Stimulated activated effector memory CD8-positive, alpha-beta T cell treated with anti-CD3 and anti-CD28 coated beads, Interleukin-12 subunit alpha, Interleukin-12 subunit beta, amount 100 ng/mL, for 72 hours (primary cell): ENCODE measurements around the gene XRCC5.

Source experiments
- ATAC-seq: fragments of 150-1000 bp; cut with Tn5 transposase; 2 replicates; pipeline ENCODE4 v1.10.0; 2021
- DNase-seq, 2 donors: peaks; one replicate each; pipeline ENCODE4 v3.0.0; 2021 to 2022; ENCODE audit warnings: low spot score in 2 of 2
- H3K27ac Mint-ChIP-seq: one replicate; pipeline ENCODE4 v1.8.0; 2022; ENCODE audit warnings: mild to moderate bottlenecking, mixed read lengths
- H3K36me3 Mint-ChIP-seq: one replicate; pipeline ENCODE4 v1.8.0; 2022; ENCODE audit warnings: mild to moderate bottlenecking, mixed read lengths
- H3K4me1 Mint-ChIP-seq: one replicate; pipeline ENCODE4 v1.8.0; 2022; ENCODE audit warnings: mixed read lengths
- H3K4me3 Mint-ChIP-seq: one replicate; pipeline ENCODE4 v1.8.0; 2022; ENCODE audit warnings: mild to moderate bottlenecking, mixed read lengths
- H3K9me3 Mint-ChIP-seq: one replicate; pipeline ENCODE4 v1.8.0; 2022; ENCODE audit warnings: mixed read lengths

The XRCC5 gene

DNA sequence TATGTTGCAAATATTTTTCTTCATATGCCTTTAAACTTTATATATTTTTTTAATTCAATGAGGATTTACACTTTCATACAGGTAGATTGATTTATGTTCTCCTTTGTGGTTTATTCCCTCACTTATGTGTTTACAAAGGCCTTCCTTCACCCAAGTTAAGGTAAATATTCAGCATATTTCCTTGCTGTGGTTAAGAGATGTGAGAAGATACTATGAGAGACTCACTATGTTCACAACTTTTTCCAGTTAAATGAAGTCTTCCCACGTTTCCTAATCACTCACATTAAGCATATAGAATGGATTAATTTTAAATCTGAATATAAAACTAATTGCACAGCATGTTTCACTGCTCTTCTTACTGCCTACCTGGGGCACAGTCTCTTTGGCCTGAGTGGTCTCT, 28.1 kb upstream of the XRCC5 start:
- no peaks in the 10 kb centered on the region for H3K36me3 Mint-ChIP-seq
- H3K27ac Mint-ChIP-seq: peak overlapping the region; percentile 94
- ATAC-seq: no peak
- no peak for DNase-seq
- no peaks in the 10 kb centered on the region for H3K9me3 Mint-ChIP-seq
- H3K4me3 Mint-ChIP-seq: peak overlapping the region; percentile 93
- H3K4me1 Mint-ChIP-seq: peaks cover 48% of the 10 kb centered on the region

GRCh38 chr2:216081487-216082116, 27.5 kb upstream of the XRCC5 start, which contains the start of the genes PECR and TMEM169:
Gene PECR (minus strand): TSS chr2:216081809. CDS start chr2:216081741, 68 bp downstream.
Gene TMEM169 (plus strand): TSS chr2:216081919. CDS start chr2:216095964, 14,045 bp downstream.
- Mint-ChIP-seq H3K27ac (peak within 1 kb of the TSS; percentile 94), H3K4me1 (peaks cover 51% of the 10 kb centered on the region), H3K36me3 (no peaks in the 10 kb centered on the region), H3K4me3 (peak within 1 kb of the TSS; percentile 93), H3K9me3 (no peaks in the 10 kb centered on the region)
- DNase-seq (peak; percentile 60 to 86), ATAC-seq (peak; percentile 98)

DNA sequence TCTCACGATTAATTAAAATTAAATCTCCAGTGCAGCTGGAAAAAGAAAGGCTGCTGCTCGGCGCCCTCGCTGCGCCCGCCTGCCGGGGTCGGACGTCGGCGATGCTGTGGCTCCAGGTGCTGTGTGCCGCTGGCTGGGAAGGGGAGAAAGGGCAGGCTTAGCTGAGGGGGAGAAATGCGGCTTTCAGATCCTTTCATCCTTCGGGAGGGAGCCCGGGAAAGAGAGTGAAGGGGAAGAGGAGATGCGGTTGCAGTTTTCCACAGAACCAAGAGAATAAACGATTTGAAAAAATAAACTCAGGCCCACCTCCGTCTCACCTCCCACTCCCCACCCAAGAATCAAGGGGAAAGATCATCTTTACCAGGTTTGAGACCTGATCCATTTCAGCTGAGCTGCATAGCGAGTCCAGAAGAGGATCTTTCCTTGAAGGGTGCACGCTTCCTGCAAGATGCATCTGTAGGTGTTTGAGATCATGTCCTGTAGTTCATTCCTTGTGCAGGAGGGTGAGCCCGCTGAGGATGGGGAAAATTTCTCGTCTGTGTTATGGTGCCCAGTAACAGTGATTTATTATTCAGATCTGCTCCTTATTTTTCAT, 26.9 kb upstream of the XRCC5 start:
- no peak for DNase-seq
- peak overlapping the region; percentile 94 for H3K27ac Mint-ChIP-seq
- ATAC-seq: peak; percentile 29
- no peaks in the 10 kb centered on the region for H3K36me3 Mint-ChIP-seq
- no peaks in the 10 kb centered on the region for H3K9me3 Mint-ChIP-seq
- H3K4me1 Mint-ChIP-seq: peaks cover 56% of the 10 kb centered on the region
- H3K4me3 Mint-ChIP-seq: peak overlapping the region; percentile 93

DNA sequence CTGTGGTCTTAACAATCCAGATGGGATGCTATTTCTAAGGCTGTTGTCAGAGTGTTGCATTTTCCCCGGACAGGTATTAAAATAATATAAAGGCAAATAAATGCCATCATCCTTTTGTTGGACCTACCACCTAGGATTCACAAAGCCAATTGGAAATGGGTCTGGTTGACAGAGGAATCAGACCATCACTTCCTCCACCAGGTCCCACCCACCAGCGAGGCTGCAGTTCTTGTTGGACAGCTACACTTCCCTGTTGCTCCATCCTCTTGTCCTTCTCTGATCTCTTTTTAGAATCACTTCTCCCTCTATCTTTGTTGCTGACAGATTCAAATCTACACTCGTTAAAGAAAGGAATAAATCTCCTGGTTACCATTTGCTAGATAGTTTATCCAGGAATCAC, 26.3 kb upstream of the XRCC5 start:
- peak overlapping the region; percentile 93 for H3K4me3 Mint-ChIP-seq

DNA sequence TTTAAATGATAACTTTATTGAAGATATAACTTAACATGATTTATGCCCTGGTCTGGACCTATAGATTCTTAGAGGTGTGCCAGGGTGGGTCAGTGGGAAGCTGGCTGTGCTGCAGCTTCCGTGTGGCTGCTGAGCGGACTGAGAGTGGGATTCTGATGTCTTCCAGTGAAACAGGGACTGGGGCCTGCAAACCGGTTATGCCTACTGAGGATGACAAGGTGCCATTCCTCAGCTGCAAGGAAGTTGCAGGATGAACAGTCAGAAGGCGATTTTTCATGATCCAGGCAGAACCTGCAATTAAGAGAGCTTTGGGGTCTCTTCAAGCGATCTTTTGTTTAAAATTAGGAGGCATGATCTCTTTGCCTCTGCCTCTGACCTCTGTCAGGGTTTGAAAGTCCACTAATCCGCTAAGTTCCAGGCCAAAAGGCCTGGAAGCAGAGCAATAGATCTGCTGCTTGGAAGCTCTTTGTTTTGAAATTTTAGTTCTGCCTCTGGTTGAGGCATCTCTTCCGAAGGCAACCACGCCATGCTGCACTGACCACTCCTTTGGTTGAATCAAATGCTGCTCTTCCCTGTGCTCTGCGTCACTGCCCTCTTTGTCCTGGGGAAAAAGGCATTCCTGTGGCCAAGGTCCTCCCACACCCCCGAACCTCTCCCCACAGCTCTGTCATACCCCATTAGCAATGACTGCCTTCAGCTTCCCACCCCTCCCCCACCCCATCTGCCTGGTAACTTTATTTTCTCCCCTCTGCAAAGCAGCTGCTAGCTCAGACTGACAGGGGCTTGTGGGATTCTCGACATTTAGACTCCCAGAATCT, 25.5 kb upstream of the XRCC5 start:
- ATAC-seq (no peak), DNase-seq (no peak)
- peaks cover 57% of the 10 kb centered on the region for H3K4me1 Mint-ChIP-seq
- H3K27ac Mint-ChIP-seq: peak overlapping the region; percentile 94
- H3K4me3 Mint-ChIP-seq: peak overlapping the region; percentile 93
- no peaks in the 10 kb centered on the region for H3K9me3 Mint-ChIP-seq
- no peaks in the 10 kb centered on the region for H3K36me3 Mint-ChIP-seq

More for the DNA sequence above, 26.3 kb upstream of the XRCC5 start:
- Mint-ChIP-seq H3K4me1 (peaks cover 56% of the 10 kb centered on the region), H3K27ac (peak overlapping the region; percentile 94), H3K36me3 (no peaks in the 10 kb centered on the region), H3K9me3 (no peaks in the 10 kb centered on the region)
- ATAC-seq: no peak
- DNase-seq: no peak

GRCh38 chr2:216084547-216084946, 24.6 kb upstream of the XRCC5 start:
- H3K4me3 Mint-ChIP-seq: peak overlapping the region; percentile 22
- peak overlapping the region; percentile 79 for H3K27ac Mint-ChIP-seq
- no peaks in the 10 kb centered on the region for H3K9me3 Mint-ChIP-seq
- no peak for DNase-seq
- peaks cover 63% of the 10 kb centered on the region for H3K4me1 Mint-ChIP-seq
- no peak for ATAC-seq
- no peaks in the 10 kb centered on the region for H3K36me3 Mint-ChIP-seq

- no peaks in the 10 kb centered on the region for H3K9me3 Mint-ChIP-seq
- peak overlapping the region; percentile 6 for H3K27ac Mint-ChIP-seq
- H3K4me3 Mint-ChIP-seq: no peak overlapping the region
- no peaks in the 10 kb centered on the region for H3K36me3 Mint-ChIP-seq
- no peak for ATAC-seq
- DNase-seq: no peak
- H3K4me1 Mint-ChIP-seq: peaks cover 66% of the 10 kb centered on the region
Observed at GRCh38 chr2:216086207-216086893, 22.8 kb upstream of the XRCC5 start.

- peak; percentile 92 for ATAC-seq
- H3K4me3 Mint-ChIP-seq: peak overlapping the region; percentile 0
- peaks cover 28% of the 10 kb centered on the region for H3K4me1 Mint-ChIP-seq
- no peaks in the 10 kb centered on the region for H3K9me3 Mint-ChIP-seq
- DNase-seq: no peak
- no peaks in the 10 kb centered on the region for H3K36me3 Mint-ChIP-seq
- H3K27ac Mint-ChIP-seq: no peak overlapping the region
Observed at GRCh38 chr2:216090369-216090786, 18.8 kb upstream of the XRCC5 start.

DNA sequence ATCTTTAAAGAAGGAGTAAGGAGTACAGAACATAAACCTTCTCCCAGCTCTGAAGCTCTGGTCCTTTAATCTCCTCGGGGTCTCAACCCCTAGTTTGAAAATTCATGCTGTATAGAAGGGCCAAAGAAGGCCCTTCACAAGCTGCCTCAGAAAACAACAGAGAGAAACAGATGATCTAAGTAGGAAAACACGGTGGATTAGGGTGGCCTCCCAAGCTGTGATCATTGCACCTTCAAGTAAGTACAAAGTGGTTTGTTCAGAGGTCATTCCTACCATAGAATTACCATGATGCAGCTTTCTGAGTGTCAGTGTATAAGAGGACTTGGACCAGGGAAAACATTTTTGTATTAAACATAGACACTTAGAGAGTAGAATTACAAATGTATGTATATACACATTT, 16.5 kb upstream of the XRCC5 start:
- Mint-ChIP-seq H3K27ac (no peak overlapping the region), H3K9me3 (no peaks in the 10 kb centered on the region), H3K36me3 (no peaks in the 10 kb centered on the region), H3K4me3 (no peak overlapping the region), H3K4me1 (peaks cover 20% of the 10 kb centered on the region)
- ATAC-seq (no peak), DNase-seq (no peak)

DNA sequence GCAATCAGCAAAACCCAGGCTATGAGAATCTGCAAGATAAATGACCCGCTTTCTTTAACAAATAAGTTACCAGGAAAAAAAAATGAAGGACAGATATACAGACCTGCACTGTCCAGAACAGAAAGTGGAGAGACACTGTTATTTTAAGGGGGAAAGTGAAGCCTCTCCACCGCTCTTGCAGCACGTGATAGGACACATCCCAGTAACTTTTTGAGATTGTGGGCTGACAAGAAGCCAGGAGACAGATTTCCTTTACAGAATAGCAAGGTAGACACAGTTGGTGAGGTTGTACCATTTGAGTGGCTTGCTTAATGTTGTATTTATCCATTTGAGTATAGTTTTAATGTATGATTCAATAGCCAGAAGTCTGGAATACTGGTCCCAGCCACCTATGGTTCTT, 14.4 kb upstream of the XRCC5 start:
- DNase-seq (no peak), ATAC-seq (no peak)
- Mint-ChIP-seq H3K4me3 (no peak overlapping the region), H3K4me1 (peaks cover 12% of the 10 kb centered on the region), H3K27ac (no peak overlapping the region), H3K9me3 (no peaks in the 10 kb centered on the region), H3K36me3 (no peaks in the 10 kb centered on the region)

DNA sequence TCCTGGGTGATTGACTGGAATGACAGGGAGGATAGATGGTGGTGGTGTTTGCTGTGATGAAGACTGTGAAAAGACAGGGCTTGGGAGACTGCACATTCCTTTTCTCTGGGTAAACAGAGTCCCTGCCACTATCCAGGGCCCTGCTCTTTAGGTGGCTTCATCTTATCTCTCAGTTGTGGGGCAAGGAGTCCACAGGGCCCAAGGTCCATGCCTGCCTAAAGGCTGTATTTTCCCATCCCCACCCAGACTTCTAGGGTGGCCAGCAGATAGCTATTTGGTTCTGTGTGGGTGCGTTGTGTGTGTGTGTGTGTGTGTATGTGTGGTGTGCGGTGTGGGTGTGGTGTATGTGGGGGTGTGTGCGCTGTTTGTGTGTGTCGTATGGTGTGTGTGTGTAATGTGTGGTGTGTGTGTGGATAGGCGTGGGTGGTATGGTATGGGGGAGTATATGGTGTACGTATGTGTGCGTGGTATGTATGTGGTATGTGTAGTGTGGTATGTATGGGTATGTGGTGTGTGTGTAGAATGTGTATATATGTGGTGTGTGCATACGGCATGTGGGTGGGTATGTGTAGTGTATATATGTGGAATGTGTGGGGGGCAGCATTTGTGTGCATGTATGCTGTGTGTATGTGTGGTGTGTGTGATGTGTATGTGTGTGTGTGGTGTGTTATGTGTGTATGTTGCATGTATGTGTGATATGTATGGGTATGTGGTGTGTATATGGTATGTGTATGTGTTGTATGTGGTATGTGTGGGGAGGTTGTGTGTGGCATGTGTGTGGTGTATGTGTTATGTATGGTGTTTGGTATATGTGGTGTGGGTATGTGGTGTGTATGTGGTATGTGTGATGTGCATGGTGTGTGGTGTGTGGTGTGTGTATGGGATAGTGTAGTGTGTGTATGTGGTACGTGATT, 10.5 kb upstream of the XRCC5 start:
- ATAC-seq (peak; percentile 16), DNase-seq (no peak)
- no peaks in the 10 kb centered on the region for H3K4me1 Mint-ChIP-seq
- H3K27ac Mint-ChIP-seq: no peak overlapping the region
- no peak overlapping the region for H3K4me3 Mint-ChIP-seq
- H3K9me3 Mint-ChIP-seq: no peaks in the 10 kb centered on the region
- no peaks in the 10 kb centered on the region for H3K36me3 Mint-ChIP-seq

GRCh38 chr2:216101109-216101508, 8.0 kb upstream of the XRCC5 start:
- no peak for ATAC-seq
- H3K4me3 Mint-ChIP-seq: no peak overlapping the region
- no peak for DNase-seq
- no peaks in the 10 kb centered on the region for H3K4me1 Mint-ChIP-seq
- H3K27ac Mint-ChIP-seq: no peak overlapping the region
- H3K9me3 Mint-ChIP-seq: no peaks in the 10 kb centered on the region
- H3K36me3 Mint-ChIP-seq: no peaks in the 10 kb centered on the region

DNA sequence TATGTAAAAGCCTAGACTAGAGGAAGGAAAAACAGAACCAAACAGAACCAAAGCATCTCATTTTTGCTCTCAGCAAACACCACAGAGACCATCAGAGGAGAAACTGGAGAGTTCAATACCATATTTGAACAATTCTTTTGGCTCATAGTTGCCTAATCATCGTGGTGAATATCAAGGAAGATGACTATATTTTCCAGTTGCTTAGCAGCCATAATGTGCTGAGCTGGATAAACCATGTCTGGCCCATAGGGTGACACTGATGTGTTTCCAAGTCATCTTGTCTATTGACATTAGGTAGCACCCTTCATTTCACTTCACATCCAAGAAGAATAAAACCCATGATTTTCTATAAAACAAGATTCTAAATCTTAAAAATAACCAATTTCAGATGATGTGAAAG, 5.9 kb upstream of the XRCC5 start:
- Mint-ChIP-seq H3K9me3 (no peaks in the 10 kb centered on the region), H3K36me3 (no peaks in the 10 kb centered on the region), H3K4me1 (no peaks in the 10 kb centered on the region), H3K27ac (no peak overlapping the region), H3K4me3 (no peak overlapping the region)
- ATAC-seq (no peak), DNase-seq (no peak)

DNA sequence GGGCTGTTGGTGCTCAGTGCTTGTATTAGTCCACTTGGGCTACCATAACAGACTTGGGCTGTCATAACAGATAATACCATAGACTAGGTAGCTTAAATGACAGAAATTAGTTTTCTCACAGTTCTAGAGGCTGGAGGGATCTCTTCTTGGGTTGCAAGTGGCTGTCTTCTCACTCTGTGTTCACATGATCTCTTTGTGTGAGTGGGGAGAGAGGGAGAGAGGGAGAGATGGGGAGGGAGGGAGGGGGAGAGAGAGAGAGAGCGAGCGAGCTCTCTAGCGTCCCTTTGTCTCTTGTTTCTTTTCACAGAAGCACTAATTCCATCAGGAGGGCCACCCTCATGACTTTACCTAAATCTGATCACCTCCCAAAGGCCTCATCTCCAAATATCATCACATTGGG, 4.5 kb upstream of the XRCC5 start:
- Mint-ChIP-seq H3K4me3 (no peak overlapping the region), H3K9me3 (no peaks in the 10 kb centered on the region), H3K36me3 (no peaks in the 10 kb centered on the region), H3K4me1 (peaks cover 11% of the 10 kb centered on the region), H3K27ac (no peak overlapping the region)
- DNase-seq: no peak
- no peak for ATAC-seq
